NCI-H2196 treated with DMSO at 0.1 percent for 48 hours (cell line): ENCODE results near the gene PKD1.

ENCODE experiments used
- DNase-seq: peaks from one replicate; lab custom pipeline; 2025; ENCODE audit not compliant: unreplicated experiment; lab: John Stamatoyannopoulos, UW

Gene PKD1

DNA sequence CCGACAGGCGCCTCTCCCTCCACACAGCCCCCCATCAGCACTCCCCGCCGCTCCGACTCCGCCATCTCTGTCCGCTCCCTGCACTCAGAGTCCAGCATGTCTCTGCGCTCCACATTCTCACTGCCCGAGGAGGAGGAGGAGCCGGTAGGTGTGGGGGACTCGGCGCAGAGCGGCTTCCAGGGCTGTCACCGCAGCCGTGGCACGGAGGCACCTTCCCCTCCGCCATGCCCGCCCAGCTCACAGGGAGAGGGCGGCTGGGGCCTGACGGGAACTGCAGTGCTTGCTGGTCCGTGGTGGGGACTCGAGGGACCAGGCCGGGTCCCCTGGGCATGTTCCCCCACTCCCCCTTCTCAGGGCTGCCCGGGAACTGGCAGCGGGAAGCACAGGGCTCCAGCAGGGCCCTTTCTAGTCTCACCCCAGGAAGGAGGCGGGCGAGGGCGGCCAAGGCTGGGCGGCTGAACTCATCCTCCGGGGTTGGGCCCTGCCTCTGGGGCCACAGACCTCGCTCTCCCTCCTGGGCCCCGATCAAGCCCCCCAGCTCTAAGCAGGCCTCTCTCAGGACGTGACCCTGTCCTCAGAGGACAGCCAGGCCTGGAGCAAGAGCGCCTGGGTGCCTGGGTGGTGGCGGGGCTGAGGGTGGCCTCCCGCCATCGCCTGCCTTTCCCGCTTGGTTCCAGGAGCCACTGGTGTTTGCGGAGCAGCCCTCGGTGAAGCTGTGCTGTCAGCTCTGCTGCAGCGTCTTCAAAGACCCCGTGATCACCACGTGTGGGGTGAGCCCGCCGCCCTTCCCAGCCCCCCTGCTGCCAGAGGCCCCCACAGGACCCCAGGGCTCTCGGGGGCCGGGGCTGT, 35.1 kb upstream of the PKD1 start:
- DNase-seq, result no peak

DNA sequence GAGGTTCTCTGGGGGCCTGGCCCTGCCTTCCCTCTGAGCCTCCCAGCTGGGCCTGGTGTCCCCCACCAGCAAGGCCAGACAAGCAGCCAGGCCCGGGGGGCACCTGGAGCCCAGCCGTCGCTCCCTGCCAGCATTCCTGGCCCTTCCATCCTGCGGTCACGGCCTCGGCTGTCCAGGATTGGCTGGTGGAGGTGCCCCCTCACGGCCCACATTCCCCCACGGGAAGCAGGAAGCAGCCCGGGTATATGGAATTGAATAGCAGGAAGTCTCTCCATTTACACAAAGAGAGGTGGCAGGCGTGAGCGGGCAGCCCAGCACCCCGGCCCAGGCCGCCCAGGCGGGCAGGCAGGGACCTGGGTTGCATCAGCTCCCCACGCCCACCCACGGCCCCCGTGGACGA, 34.4 kb upstream of the PKD1 start:
- DNase-seq, result no peak

DNA sequence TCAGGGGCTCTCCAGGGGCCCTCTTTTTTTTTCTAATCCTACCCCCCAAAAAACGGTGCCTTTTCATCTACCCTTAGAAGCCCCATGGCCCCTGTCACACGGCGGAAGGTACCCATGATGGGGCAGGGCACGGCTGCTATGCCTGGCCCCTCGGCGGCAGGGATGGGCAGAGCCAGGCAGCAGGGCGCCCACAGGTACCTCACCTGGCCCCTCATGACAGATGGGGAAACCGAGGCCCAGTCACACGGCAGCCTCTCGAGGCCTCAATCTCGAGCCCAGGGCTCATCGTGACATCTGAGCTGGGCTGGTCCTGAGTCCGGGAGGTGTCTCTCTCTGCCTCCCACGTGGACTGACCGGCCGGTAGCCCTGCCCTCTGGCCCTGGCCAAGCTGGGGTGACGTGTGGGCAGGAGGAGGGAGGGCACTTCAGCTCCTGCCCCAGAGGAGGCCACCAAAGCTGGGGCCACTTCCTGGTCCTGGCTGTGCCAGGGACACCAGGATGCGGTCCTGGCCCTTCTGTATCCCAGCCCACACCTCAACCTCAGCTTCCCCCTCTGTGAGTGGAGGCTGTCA, 31.5 kb upstream of the PKD1 start:
- no peak for DNase-seq

DNA sequence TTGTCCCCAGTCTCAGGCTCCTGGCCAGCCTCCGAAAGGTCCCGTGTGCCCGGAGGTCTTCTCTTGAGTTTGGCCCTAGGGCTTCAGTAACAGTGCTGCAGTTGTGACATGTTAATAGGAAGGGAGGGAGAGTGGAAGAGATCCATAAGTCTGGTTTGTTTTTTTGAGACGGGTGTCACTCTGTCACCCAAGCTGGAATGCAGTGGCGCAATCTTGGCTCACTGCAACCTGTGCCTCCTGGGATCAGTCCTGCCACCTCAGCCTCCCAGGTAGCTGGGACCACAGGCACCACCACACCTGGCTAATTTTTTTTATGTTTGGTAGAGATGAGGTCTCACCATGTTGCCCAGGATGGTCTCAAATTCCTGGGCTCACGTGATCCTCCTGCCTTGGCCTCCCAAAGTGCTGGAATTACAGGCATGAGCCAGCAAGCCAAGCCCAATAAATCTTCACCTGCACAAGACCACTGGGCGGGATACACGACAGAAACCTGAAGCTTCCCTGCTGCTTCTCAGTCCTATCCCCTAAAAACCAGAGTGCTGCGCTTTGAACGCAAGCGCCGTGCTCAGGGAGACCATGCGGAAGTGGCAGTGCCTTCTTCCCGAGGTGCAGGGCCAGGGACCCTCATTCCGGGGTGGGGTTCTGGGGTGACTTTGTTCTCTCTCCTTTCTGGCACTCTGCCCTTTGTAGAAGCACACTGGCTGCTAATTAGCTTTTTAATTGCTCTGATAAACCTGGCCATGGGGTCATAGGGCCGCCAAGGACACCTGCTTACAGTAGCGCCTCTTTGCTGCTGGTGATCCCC, 30.8 kb upstream of the PKD1 start:
- DNase-seq, result no peak

DNA sequence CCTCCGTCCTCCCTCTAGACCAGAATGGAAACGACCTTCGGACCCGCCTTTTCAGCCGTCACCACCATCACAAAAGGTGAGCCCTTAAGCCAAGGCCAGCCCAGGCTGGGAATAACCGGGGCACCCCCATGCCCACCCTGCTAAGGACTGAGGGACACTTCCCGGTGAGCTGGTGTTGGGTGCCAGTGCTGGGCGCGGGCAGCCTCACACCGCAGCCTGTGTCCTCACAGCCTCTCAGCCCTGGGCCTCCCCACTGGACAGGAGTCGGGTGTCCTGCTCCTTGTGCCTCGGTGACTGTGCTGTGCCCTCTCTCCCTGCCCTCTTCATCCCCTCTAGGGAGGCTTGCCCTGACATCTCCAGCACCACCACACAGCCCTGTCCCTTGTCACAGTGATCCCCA, 30.2 kb upstream of the PKD1 start:
- DNase-seq, result no peak

DNA sequence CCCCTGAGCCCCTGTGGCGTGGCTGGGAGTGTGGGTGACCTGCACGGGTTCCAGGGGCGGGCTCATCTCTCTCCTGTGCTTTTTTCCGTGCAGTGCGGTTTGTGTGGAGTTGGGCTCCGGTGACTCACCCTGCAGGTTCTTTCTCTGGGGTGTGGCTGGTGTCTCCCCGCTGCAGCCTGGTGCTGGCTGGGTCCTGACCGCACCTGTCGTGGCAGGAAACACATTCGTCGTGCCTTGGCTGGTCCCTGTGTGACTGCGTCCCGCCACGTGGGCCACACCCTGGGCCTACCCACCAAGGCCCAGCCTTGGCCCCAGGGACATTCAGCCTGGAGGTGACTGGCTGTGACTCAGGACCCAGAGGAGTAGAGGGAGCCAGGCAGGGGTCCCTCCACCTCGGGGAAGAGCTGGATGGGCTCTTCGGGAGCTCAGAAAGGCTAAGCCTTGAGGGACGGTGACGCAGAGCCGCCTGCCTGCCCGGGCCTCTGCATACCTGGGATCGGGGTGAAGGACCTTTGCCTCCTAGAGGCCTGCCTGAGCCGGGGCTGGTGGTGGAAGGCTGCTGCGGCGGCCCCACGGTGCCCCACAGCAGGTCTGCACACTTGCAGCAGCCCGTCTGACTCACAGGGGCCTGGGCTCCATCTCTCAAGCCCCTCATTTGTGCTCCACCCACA, 27.6 kb upstream of the PKD1 start:
- DNase-seq, result no peak

DNA sequence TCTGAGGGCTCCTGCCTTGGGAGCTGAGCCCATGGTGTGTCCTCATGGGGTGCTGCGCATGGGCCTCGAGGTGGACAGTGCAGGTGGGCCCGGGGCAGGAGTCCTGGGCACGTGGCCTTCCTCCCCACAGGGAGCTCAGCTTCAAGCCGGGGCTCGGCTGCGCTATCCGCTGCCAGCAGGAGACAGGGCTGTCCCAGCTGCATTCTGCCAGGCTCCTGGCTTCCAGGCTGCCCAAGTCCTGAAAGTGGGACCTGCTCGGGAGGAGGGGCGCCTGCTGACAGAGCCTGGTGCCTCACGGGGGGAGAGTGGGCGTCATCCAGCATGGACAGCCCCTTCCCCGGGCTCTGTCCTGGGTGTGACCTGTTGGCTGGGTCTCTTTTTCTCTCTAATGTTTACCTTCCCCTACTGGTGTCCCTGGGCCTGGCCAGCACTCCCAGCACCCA, 27.0 kb upstream of the PKD1 start:
- no peak for DNase-seq

DNA sequence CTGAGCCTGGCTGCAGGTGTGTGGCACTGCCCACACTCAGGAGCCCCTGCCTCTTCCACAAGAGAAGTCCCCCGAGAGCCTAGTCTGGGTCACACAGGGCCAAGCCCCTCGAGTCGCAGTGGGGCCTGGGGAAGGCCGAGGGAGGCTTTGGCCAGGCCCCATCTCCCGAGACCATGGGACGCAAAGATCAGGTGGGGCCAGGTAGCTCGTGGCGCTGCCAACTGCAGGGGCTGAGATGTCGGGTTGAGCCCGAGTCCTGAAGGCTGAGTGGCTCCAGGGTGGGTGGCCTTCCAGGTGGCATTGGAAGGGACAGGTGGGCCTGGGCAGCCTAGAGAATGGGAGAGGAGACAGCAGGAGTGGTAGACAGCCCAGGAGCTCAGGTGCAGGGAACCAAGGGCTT, 26.2 kb upstream of the PKD1 start:
- no peak for DNase-seq

DNA sequence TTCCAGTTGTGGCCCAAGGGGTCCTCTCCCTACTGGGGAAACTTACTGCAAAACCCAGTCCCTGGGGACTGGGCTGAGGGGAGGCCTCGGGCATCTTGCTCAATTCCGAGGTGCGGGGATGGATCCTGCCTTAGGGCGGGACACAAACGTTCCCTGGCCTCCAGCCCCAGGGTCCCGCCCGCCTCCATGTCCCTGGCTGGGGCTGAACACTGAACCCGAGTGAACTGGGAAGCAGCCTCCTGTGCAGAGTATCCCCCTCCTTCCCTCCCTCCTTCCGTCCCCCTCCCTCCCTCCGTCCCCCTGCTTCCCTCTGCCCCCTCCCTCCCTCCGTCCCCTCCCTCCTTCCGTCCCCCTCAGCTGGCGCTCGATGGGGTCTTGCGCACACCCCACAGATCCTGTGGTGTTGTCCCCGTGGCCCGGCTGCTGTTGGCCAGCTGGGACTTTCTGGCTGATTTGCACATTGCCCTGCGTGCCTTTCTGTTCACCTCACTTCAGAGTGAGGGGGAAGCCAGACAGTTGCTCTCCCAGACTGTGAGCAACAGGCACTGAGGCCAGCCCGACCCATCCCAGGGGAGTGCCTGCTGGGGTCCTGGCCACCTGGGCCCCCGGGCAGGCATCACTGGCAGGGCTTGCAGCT, 25.3 kb upstream of the PKD1 start:
- no peak for DNase-seq

DNA sequence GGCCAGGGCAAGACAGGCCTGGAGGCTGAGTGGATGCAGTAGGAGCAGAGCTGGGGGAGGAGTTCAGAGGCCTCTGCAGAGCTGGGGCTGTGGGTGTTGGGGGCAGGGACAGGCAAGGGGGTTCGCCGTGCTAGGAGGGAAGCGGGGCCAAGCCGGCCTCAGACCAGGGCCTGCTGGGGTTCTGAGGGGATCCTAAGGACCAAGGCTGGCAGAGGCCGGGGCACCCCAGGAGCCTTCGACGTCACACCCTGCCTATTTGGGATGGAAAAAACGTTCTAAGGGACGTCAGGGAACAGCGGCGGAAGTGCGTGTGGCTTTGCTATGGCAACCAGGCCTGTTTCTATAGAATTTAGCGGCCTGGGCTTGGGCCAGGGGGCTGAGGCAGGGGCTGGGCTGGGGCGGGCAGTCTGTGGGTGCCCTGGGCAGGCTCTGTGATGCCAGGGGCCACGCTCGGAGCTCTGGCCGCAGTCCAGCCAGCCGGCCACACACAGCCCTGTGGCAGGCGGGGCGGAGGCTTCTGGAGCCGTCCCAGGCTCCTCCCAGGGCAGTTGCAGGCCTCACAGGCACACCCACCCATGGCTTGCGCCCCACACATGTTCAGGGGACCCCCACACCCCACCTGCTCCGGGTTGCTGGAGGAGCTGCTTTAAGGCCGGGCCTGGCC, 23.6 kb upstream of the PKD1 start:
- no peak for DNase-seq

DNA sequence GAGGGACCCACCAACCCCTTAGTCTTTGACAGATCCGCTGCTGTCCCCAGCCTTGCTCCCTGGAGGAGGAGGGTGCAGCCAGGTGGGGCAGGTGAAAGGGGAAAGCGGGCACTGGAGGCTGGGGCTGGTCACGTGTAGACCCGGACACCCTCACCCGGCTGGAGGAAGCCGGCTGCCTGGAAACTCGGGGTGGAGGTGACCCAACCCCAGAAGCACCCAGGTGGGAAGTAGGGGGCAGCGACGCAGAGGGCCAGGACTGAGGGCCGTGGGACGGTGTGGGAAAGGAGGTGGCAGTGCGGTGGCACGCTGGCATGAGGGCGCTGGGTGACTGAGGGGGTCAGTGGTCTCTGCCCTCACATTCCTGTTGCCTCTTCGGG, 22.6 kb upstream of the PKD1 start:
- DNase-seq, result no peak

DNA sequence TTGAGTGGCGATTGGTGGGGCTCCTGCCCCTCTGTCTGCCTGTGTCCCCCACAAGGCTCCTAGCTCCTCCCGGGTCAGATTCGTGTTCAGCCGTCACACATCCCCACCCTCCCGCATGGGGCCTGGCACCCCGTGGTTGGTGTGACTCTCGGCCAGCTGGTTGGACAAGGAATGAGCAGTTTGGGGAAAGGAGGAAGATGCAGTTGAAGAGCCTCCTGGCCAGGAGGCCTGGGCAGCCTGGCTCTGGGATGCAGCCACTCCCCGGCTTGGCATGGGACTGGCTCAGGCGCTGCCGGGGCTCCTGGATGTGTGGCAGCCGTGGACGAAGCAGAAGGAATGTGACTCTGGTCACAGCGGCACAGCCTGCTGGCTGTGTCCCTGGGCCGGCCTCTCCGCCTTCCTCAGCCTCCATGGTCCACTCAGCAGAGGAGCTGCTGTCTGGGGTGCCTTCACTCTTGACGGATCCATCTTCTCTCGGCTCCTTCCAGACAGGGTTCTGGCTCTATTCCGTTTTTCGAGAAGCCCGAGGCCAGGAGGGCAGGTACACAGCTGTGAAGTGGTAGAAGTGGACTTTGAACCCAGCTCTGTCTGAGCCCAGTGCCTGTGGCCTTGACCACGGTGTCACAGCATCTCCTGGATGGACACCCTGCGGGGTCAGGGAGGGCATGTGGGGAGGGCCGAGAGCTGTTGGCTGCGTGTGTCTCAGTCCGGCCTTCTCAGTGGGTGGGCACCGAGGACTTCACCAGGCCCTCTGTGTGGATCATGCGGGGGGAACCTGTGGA, 22.0 kb upstream of the PKD1 start:
- no peak for DNase-seq

DNA sequence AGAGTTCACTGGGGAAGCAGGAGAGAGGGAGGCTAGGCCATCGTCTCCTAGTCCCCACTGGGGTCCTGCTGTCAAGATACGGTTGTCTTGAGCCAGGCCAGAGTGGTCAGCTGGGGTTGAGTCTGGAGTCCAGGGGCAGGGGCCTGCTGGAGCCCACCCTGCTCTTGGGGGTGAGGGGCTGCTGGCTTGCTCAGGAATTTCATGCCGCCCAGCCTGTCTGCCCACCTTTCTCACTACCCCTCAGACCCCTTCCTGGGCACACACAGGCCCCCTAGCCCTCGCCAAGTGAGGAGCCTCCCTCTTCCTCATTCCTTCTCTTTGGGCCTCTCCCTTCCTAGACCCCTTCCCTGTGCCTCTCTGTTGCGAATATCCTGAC, 21.1 kb upstream of the PKD1 start:
- DNase-seq, result no peak

DNA sequence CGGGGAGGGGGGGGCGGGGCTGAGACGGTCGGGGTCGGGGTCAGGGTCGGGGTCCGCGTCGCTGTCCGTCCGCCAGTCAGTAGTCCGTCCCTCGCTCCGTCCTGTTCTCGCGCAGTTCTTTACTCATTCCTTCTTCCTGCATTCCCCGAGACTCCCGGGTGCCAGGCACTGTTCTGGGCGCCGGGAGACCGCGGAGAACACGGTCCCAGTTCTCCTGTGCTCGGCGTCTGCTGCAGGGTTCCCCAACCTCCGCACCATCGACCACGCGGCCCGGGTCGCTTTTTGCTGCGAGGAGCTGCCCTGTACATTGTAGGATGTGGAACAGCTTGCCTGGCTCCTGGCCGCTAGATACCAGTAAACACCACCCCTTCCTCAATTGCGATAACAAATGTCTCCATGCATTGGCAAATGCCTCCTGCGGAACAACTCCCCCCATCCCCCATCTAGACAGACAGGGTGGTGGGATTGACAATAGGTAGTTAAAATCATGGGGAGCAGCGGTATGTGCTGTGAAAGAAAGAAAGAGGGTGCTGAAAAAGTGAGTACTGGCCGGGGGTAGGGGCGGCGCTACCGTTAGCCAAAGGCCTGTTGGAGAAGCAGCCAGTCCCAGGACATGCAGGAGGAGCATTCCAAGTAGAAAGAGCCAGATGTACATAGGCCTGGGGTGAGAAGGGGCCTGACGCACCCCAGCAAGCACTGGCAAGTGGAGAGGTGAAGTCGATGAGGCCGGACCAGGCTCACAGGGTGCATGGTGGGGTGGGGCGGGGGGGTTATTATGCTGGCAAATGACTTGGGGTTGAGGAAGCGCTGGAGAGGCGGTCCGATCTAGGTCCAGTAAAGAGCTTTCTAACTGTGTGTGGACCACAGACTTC, 20.5 kb upstream of the PKD1 start:
- DNase-seq, result no peak

DNA sequence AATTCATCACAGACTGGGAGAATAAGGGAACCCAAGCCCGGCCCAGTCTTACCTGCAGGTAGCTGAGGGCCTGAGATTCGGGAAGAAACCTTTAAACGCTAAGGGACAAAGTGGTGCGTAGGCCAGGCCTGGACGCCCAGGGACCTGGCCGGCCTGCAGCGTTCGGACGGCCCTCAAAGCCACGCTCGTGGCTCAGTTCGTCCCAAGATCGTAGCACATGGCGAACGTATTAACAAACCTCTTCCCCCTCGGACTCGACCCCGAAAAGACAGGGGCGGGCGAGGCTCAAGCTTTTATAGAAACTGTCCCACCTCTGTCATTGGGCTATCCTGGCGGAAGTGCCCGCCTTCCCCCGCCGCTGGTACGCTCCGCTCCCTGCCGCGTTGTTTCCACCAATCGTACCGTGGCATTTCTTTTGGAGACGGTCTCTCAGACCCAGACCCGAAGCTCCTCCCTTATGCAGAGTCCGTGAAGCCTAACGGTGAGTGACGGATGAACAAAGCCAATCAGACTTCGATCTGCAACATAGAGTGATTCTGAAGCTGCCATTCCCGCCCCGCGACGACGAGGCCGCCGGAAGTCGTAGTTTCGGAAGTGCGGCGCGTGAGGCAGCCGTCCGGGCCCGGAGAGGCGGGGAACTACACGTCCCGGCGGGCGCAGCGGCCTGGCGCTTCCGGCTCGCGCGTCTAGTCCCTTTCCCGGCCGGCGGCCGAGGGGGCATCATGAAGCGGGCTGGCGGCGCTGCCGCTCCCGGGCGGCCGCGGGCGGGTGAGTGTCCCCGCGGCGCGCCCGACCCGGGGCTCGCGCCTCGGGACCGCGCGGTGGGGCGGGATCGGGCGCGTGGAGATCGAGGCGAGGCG, 19.6 kb upstream of the PKD1 start, which contains the start of gene TRAF7:
TRAF7 (plus strand) TSS at position 692 of the 860 bp plus-strand sequence. CDS start 8,139 bp downstream, outside the sequence.
- DNase-seq, result peak; percentile 99

DNA sequence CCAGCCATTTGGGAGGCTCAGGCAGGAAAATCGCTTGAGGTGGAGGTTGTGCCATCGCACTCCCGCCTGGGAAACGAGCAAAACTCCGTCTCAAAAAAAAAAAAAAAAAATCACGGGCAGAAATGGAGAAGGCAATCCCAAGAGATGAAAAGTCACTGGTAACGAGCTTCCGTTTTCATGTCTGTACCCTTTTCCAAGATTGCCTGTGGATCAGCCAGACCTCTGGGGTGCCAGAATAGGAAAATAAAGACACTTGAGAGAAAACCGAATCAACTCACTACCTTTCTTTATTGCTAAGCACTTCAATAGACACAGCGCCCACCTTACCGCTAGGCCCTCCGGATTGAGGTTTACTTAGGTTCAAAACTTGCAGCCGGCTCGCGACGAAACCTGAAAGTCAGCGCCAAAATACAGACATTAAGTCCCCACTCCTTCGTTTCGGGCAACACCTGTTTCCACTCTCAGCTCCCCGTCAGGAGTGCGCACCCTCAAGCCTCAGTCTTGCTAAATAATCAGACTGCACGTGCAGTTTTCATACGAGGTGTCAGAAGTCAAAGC, 18.9 kb upstream of the PKD1 start:
- no peak for DNase-seq
